ENCODE data around the gene RPS21. TPM values are rescaled to one million over a fixed set of nuclear protein-coding genes. Genes with fewer than 3 reads are reported as not detected.

Gene RPS21
- polyA plus RNA-seq, 1 donor from 2014 or later, result 1,633 TPM

- no peaks in the 10 kb centered on the region for H3K9me2 ChIP-seq (ENCODE audit: insufficient read depth, low read length)
- no peak overlapping the region for H2AFZ ChIP-seq (ENCODE audit: low read depth, low read length)
- H3K9me3 ChIP-seq (ENCODE audit: low read length), result no peaks in the 10 kb centered on the region
- H3K27ac ChIP-seq (ENCODE audit: low read length), result no peak overlapping the region
- no peaks in the 10 kb centered on the region for H3K27me3 ChIP-seq (ENCODE audit: insufficient read depth, low read depth, low read length)
- no peak overlapping the region for H3K4me3 ChIP-seq (ENCODE audit: low read length)
- H3K79me2 ChIP-seq (replicated peaks; ENCODE audit: insufficient read depth, low read length), result no peaks in the 10 kb centered on the region
- no peaks in the 10 kb centered on the region for H4K20me1 ChIP-seq (ENCODE audit: insufficient read depth)
- H3K9ac ChIP-seq (ENCODE audit: low read length), result no peak overlapping the region
- no peak overlapping the region for H3K4me2 ChIP-seq (ENCODE audit: low read length)
- H3F3A ChIP-seq (ENCODE audit: insufficient read depth, low read length, poor library complexity, severe bottlenecking), result no peaks in the 10 kb centered on the region
- no peak for TF ChIP-seq EP300 (conservative IDR thresholded peaks at IDR 0.05; ENCODE audit: poor library complexity, severe bottlenecking)
- TF ChIP-seq POLR2AphosphoS5 (IDR thresholded peaks at IDR 0.05), result no peak
- no peak for TF ChIP-seq SMC3 (conservative IDR thresholded peaks at IDR 0.05; ENCODE audit: poor library complexity)
- no peak for TF ChIP-seq EZH2 (IDR thresholded peaks at IDR 0.05; ENCODE audit: borderline replicate concordance, insufficient read depth, low read length, poor library complexity, severe bottlenecking)
- no peak for TF ChIP-seq TAF1 (IDR thresholded peaks at IDR 0.05; ENCODE audit: low read depth)
- TF ChIP-seq MXI1 (conservative IDR thresholded peaks at IDR 0.05; ENCODE audit: poor library complexity, severe bottlenecking), result no peak
- TF ChIP-seq CTCF (IDR thresholded peaks at IDR 0.05; ENCODE audit: poor library complexity, severe bottlenecking), result no peak
- no peak for TF ChIP-seq RAD21 (conservative IDR thresholded peaks at IDR 0.05)
- H3K36me3 ChIP-seq (ENCODE audit: insufficient read depth, low read length), result no peaks in the 10 kb centered on the region
Observed at GRCh38 chr20:62417981-62418708, 31.2 kb downstream of the RPS21 start.

GRCh38 chr20:62418709-62419487 is 32.0 kb downstream of the RPS21 start:
- no peak overlapping the region for H3K4me3 ChIP-seq (ENCODE audit: low read length)
- no peaks in the 10 kb centered on the region for H3K27me3 ChIP-seq (ENCODE audit: insufficient read depth, low read depth, low read length)
- H3K36me3 ChIP-seq (ENCODE audit: insufficient read depth, low read length), result no peaks in the 10 kb centered on the region
- no peak overlapping the region for H3K9ac ChIP-seq (ENCODE audit: low read length)
- H4K20me1 ChIP-seq (ENCODE audit: insufficient read depth), result no peaks in the 10 kb centered on the region
- H3F3A ChIP-seq (ENCODE audit: insufficient read depth, low read length, poor library complexity, severe bottlenecking), result no peaks in the 10 kb centered on the region
- H3K79me2 ChIP-seq (replicated peaks; ENCODE audit: insufficient read depth, low read length), result no peaks in the 10 kb centered on the region
- TF ChIP-seq TAF1 (IDR thresholded peaks at IDR 0.05; ENCODE audit: low read depth) (no peak), SMC3 (conservative IDR thresholded peaks at IDR 0.05; ENCODE audit: poor library complexity) (no peak), REST (IDR thresholded peaks at IDR 0.05; ENCODE audit: borderline replicate concordance) (no peak), EZH2 (IDR thresholded peaks at IDR 0.05; ENCODE audit: borderline replicate concordance, insufficient read depth, low read length, poor library complexity, severe bottlenecking) (no peak), POLR2AphosphoS5 (IDR thresholded peaks at IDR 0.05) (no peak), MXI1 (conservative IDR thresholded peaks at IDR 0.05; ENCODE audit: poor library complexity, severe bottlenecking) (no peak), RAD21 (conservative IDR thresholded peaks at IDR 0.05) (no peak), EP300 (conservative IDR thresholded peaks at IDR 0.05; ENCODE audit: poor library complexity, severe bottlenecking) (no peak), CTCF (IDR thresholded peaks at IDR 0.05; ENCODE audit: poor library complexity, severe bottlenecking) (no peak)
- no peak overlapping the region for H2AFZ ChIP-seq (ENCODE audit: low read depth, low read length)
- no peaks in the 10 kb centered on the region for H3K9me2 ChIP-seq (ENCODE audit: insufficient read depth, low read length)
- no peaks in the 10 kb centered on the region for H3K9me3 ChIP-seq (ENCODE audit: low read length)
- H3K27ac ChIP-seq (ENCODE audit: low read length), result no peak overlapping the region
- H3K4me2 ChIP-seq (ENCODE audit: low read length), result no peak overlapping the region

All from neural cell (in vitro differentiated cells).